Measurements from ENCODE around the gene SLN. TPM values are rescaled to one million over a fixed set of nuclear protein-coding genes. Genes with fewer than 3 reads are reported as not detected.

Gene SLN
- total RNA-seq, 1 experiment from 2014 or later = not detected

- no peak overlapping the region for H4K8ac ChIP-seq (replicated peaks; ENCODE audit: insufficient read length, low read depth, low read length)
- H3K4me3 Mint-ChIP-seq = no peak overlapping the region
Measured at GRCh38 chr11:107721207-107721606, 9.4 kb upstream of the SLN start.

More at GRCh38 chr11:107721207-107721606, 9.4 kb upstream of the SLN start:
- Histone ChIP-seq H2BK120ac (ENCODE audit: low read depth, low read length, poor library complexity, severe bottlenecking) (no peak overlapping the region), H2BK12ac (ENCODE audit: insufficient read length, low read depth, low read length) (no peak overlapping the region), H3K4me1 (ENCODE audit: insufficient read depth, low read length) (no peaks in the 10 kb centered on the region), H3K79me2 (ENCODE audit: insufficient read depth, low read length) (no peaks in the 10 kb centered on the region), H3K79me1 (ENCODE audit: insufficient read depth, low read depth, low read length, poor library complexity, severe bottlenecking) (no peaks in the 10 kb centered on the region), H4K5ac (ENCODE audit: insufficient read length, low read depth, low read length) (no peak overlapping the region), H2BK20ac (ENCODE audit: low read depth, low read length, poor library complexity, severe bottlenecking) (no peak overlapping the region), H3K4me2 (ENCODE audit: insufficient read depth, insufficient read length, low read length) (no peak overlapping the region), H3K56ac (ENCODE audit: insufficient read length, low read depth, low read length) (no peak overlapping the region), H3K9ac (ENCODE audit: extremely low read depth, insufficient read length, low read length) (no peak overlapping the region), H3K14ac (ENCODE audit: insufficient read depth, low read length) (no peak overlapping the region), H2AFZ (ENCODE audit: low read length) (no peak overlapping the region), H4K91ac (ENCODE audit: insufficient read length, low read depth, low read length) (no peak overlapping the region), H3K23ac (ENCODE audit: insufficient read length, low read depth, low read length) (no peak overlapping the region), H2BK15ac (ENCODE audit: low read depth, low read length) (no peak overlapping the region), H3K27ac (ENCODE audit: insufficient read length, low read depth, low read length) (no peak overlapping the region), H3K9me3 (ENCODE audit: control insufficient read depth, low read depth, low read length) (no peaks in the 10 kb centered on the region), H4K20me1 (ENCODE audit: control insufficient read depth, insufficient read depth, insufficient read length) (no peaks in the 10 kb centered on the region), H3T11ph (ENCODE audit: low read length) (no peak overlapping the region), H3K27me3 (ENCODE audit: insufficient read depth, low read length) (no peaks in the 10 kb centered on the region), H3K18ac (ENCODE audit: insufficient read length, low read depth, low read length) (no peak overlapping the region), H2BK5ac (ENCODE audit: insufficient read length, low read length) (no peak overlapping the region), H3K4ac (ENCODE audit: low read depth, low read length) (no peak overlapping the region), H3K23me2 (ENCODE audit: insufficient read length, low read depth, low read length, poor library complexity, severe bottlenecking) (no peaks in the 10 kb centered on the region), H2AK5ac (ENCODE audit: insufficient read length, low read length) (no peak overlapping the region)
- H3K4me1 Mint-ChIP-seq = peaks cover 0 to 2% of the 10 kb centered on the region in 2 experiments; a peak in 1 of 4 replicates
- DNase-seq = no peak
- H3K9me3 Mint-ChIP-seq = no peaks in the 10 kb centered on the region
- no peak for TF ChIP-seq CTCF (conservative IDR thresholded peaks at IDR 0.05)
- WGBS (ENCODE audit: extremely low coverage, insufficient read length, low lambda C conversion rate) = no CpG with 5 or more reads among the region's 2 CpGs
- H3K27me3 Mint-ChIP-seq (ENCODE audit: low read depth) = peaks cover 7% of the 10 kb centered on the region
- no peaks in the 10 kb centered on the region for H3K36me3 Mint-ChIP-seq (ENCODE audit: insufficient read depth in 1 of 3, low read depth in 3 of 3)
- no peak overlapping the region for H3K27ac Mint-ChIP-seq
